H4 (cell line): ENCODE data around the gene ADAM19. TPM values are rescaled to one million over a fixed set of nuclear protein-coding genes. Genes with fewer than 3 reads are reported as not detected.
"Not testable (repeated sequence)": the region's sequence is repeated elsewhere in the genome, so short reads cannot be mapped to it uniquely, and the experiment has no call there.

Source experiments
- DNase-seq: peaks from one replicate; pipeline ENCODE4 v3.0.0-alpha.2; 2015; ENCODE audit warnings: low spot score
- total RNA-seq: library from RNA; depleted of rRNA; stranded (reverse); fragments of >200 nt; shearing (Covaris generic); gene quantifications from 2 replicates; pipeline ENCODE4 v1.2.3, GENCODE V29; 2014; rRNA removed

The ADAM19 gene
- total RNA-seq, 1 experiment from 2014 or later: 5.6 TPM

DNA sequence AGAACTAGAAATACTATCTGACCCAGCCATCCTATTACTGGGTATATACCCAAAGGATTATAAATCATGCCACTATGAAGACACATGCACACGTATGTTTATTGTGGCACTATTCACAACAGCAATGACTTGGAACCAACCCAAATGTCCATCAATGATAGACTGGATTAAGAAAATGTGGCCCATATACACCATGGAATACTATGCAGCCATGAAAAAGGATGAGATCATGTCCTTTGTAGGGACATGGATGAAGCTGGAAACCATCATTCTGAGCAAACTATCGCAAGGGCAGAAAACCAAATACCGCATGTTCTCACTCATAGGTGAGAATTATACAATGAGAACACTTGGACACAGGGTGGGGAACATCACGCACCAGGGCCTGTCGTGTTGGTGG is 145.7 kb downstream of the ADAM19 start:
- not testable (repeated sequence) for DNase-seq

Other genes with a start within 250 kb of the ADAM19 start
- gene NIPAL4, start 115.6 kb downstream of the ADAM19 start, total RNA-seq: not detected in 2 replicates
- gene SOX30, start 76.7 kb upstream of the ADAM19 start, total RNA-seq: not detected in 2 replicates
- not detected in 2 replicates for gene C5orf52, start 95.8 kb upstream of the ADAM19 start, total RNA-seq
- gene THG1L, start 155.6 kb upstream of the ADAM19 start, total RNA-seq: 22.6 and 27.1 TPM in 2 replicates
- 2.0 and 2.4 TPM in 2 replicates for gene LSM11, start 167.9 kb upstream of the ADAM19 start, total RNA-seq